ENCODE measurements around the gene TMEM271.

DNA sequence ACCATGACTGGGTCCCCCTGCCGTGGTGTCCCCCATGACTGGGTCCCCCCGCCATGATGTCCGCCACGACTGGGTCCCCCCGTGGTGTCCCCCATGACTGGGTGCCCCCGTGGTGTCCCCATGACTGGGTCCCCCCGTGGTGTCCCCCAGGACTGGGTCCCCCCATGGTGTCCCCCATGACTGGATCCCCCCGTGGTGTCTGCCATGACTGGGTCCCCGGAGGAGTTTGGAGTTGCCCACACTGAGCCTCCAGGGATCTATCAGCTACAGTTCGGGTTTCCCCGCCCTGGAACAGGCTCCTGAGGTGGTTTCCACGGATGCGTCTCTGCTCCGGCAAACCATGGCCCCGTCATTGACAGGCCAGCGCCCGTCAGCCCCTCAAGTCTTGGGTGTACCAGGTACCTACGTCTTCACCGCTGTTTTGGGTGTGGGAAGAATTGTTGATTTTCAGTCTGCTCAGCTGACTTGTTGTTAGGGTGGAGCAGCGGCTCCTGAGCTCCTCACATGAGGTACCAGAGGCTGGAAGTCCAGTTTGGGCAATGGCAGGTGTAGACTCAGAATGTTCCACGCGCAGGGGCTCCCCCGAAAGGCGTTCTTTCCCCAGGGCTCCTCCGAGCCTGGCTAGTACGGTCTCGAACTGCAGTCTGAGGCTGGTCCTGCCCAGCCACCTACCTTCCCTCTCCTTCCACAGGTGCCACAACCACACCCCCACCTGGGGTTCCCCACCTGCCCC, 41.0 kb upstream of the TMEM271 start:
- TF ChIP-seq, protein P1, sequence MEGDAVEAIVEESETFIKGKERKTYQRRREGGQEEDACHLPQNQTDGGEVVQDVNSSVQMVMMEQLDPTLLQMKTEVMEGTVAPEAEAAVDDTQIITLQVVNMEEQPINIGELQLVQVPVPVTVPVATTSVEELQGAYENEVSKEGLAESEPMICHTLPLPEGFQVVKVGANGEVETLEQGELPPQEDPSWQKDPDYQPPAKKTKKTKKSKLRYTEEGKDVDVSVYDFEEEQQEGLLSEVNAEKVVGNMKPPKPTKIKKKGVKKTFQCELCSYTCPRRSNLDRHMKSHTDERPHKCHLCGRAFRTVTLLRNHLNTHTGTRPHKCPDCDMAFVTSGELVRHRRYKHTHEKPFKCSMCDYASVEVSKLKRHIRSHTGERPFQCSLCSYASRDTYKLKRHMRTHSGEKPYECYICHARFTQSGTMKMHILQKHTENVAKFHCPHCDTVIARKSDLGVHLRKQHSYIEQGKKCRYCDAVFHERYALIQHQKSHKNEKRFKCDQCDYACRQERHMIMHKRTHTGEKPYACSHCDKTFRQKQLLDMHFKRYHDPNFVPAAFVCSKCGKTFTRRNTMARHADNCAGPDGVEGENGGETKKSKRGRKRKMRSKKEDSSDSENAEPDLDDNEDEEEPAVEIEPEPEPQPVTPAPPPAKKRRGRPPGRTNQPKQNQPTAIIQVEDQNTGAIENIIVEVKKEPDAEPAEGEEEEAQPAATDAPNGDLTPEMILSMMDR (conservative IDR thresholded peaks at IDR 0.05 in 1 of 2, IDR thresholded peaks at IDR 0.05 in 1 of 2; ENCODE audit: low read depth in 1 of 2, low read length in 2 of 2) = no peak
- no peak for TF ChIP-seq EZH2 (IDR thresholded peaks at IDR 0.05; ENCODE audit: low read length, missing control alignments)
